MV-4-11 (cell line): ENCODE data around the gene PAH.
"Not testable (repeated sequence)": the region's sequence is repeated elsewhere in the genome, so short reads cannot be mapped to it uniquely, and the experiment has no call there.

ENCODE experiments used
- DNase-seq: peaks from one replicate; lab custom pipeline; 2025; lab: John Stamatoyannopoulos, UW

Gene PAH

DNA sequence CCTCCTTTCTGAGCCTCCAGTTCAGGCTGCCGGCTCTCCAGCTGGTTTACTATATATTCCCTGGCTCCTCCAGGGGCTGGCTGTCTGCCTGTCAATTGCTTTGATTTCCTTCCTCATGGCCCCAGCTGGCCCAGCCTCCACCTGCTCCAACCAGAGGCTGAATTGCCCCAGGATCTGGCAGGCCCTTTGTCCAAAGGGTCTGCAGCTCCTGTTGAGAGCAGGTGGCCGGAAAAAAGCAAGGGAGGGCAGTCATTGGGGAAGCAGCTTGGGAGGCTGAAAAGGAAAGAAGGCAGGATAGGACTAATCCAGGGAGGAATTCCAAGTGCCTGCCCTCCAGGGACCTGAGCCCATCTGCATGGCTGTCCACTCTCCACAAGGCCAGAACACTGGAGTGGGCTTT lies 25.3 kb downstream of the PAH start:
- no peak for DNase-seq

DNA sequence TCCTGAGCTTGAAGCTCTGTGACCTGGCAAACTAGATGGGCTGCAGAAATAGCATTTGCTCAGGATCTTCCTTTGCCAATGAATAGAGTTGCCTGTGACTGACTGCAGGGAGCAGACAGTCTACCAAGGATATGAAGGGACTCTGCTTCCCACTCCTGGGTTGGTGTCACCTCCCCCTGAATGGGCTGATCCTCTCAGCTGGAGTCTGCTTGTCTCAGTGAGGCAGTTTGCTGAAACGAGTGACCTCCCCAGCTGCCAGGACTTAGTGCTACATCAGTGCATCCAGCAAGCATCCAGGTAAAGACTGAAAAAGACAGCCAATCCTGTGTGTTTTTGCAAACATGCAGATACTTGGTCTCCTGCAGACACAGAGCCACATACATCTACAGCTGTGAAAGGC lies 28.5 kb downstream of the PAH start:
- no peak for DNase-seq

DNA sequence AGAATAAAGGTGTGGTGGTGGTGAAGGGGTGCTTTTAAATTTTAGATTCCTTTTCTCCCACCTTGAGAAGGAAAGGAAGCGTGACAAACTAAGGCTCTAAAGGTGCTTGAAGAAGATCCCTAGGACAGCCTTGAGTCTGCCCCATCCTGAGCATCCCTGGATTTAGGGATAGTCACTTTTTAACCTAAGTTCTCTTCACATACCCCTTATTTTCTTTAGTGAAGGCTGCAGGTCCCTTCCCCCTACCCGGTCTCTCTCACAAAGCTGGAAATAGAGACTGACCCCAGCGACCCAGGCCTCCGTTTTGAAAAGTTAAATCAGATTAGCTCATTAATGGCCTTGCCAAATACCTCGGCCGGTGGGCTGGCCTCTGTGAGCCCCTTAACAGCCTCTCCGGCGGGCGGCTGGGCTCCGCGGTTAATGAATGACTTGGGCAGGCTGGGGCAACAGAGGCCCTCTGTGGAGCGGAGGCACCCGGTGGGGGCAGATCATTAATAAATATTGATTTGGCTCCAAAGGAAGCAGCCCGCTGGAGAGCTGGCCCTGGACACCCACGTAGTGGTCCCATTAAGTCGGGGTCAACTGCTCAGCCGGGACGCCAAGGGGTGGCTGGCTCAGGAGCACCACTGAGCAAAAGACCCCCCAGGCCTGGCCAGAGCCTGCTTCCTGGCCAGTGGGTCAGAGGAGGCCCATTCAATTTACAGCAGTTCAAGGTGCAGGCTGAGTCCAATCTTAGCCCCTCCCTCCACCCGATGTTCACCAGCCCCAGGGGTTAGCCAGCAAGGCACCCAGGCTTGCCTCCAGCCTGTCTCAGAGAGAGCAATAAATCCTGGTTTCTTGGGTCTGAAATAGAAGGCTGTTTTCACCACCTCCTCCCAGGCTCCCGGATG lies 31.8 kb downstream of the PAH start:
- DNase-seq: no peak

DNA sequence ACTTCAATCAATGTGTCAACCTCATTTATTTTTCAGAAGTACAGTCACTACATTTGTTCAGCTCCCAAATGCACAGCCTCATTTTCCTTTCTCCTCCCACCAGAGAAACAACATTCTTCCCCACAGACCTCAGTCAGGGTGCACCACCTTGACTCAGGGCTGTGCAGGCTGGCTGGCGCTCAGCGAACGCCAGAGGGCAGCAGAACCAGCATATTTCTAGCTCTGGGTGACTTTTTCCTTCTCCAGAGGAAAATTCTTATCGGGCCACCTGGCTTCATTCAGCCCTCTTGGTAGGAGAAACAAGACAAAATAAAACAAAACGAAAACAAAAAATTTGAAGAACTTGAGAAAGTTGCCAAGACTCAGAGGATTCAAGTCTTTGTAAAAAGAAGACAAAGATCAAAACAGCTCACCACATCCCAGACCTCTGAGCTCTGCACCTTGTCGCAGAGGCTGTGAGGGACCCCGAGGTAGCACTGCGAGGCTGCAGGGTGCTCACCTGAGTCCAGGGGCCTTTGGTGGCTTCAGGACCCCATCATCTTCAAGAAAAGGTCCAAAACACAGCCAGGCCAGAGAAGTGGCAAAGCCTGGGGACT lies 33.7 kb downstream of the PAH start:
- DNase-seq: no peak

DNA sequence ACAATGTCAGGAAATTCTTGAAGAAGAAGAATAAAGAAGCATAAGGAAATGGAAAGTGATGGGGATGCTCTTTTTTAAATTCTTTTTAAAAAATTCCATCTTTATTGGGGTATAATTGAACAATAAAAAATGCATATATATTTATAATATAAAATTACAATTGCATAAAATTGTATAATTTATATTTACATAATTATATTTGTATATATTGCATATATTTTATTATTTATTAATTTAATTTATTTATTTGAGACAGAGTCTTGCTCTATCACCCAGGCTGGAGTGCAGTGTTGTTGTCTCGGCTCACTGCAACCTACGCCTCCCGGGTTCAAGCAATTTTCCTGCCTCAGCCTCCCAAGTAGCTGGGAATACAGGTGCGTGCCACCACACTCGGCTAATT lies 36.3 kb downstream of the PAH start:
- no peak for DNase-seq

DNA sequence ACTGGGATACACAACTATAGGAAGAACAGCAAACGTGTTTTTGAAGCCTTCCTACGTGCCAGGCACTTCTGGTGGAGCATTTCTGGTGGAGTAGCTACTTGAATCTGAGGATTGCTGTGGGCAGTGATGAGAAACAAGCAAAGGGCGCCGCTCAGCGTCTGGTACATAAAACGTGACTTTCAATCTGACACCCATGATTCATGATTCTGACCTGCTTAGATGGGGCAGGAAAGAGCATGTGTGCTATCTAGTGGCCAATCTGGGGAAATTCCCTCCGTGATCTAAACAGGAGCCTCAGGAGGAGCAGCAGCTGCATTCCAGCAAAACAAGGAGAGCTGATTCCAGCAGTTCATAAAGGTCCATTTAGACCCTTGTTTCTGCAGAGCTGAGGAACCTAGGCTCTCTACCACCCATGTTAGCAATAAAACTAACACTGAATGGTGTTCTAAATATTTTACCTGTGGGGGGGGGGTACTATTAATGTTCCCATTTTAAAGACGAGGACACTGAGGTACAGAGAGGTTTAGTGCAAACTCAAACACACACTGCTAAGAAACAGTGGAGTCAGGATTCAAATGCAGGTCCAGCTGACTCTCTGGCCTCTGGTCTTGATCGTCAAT lies 37.8 kb downstream of the PAH start:
- DNase-seq: peak; percentile 75

DNA sequence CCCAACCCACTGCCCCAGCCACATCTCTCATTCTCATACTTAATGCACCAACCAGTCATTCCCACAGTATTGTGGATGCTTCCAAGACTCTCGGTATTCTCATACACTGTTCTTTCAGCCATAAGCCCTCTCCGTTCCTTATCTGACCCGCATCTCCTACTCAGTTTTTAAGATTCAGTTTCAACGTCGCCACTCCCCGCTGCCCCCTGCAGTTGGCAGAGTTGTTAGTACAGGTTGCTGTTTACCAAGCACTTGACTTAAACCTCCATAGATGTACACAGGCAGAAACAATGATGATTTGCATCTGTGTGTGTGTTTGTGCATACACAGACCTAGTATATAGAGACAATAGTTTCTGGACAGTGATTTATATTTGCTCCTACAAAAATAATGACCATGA lies 40.2 kb downstream of the PAH start:
- DNase-seq: no peak

DNA sequence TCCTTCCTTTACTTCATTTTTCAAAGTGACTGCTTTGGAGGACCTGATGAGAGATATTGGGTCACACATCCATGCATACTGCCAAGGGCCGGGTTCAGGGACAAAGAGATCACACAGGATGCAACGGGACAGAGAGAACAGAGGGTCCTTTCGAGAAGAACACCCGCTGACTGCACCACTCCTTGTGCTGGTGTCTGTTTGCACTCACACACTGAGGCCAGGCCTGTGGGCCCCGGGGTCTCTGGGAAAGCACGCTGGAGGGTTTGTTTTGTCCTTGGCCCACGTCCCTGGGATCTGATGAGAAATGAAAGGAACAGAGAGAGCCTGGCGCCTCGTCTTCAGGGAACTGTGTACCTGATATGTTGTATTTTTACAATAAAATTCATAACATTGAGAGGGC lies 42.2 kb downstream of the PAH start:
- DNase-seq: no peak

DNA sequence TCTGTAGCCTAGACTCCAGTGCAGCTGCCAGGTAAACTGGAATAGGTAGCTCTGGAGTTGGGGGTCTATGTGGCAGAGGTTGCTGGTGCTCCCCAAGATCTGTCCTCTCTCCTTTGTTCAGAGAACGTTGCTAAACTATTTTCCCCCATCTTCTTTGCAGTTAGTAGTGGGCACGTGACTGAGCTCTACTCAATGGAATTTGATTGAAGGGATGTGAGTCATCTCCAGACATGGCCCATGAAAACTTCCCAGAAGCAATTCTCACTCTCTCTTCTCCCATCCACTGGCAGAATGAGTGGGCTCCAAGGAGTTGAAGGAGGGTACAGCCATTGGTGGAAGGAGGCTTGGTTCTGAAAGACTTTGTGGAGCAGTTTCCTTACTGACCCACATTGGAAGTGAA lies 44.0 kb downstream of the PAH start:
- DNase-seq: no peak

DNA sequence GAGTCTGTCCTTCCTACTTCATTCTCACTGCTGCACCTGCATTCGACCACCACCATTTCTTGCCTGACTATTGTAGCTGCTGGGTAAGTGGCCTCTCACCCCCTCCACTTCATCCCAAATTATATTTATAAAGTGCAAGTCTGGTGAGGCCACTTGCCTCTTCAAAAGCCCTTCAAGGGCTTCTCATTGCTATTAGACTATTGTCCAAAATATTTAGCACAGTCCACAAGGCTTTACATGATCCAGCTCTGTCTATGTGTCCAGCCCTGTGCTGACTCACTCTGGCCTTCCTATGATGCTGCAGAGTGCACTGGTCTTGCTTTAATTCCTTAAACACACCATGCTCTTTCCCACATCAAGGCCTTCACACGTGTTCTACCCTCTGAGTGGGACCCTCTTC lies 46.0 kb downstream of the PAH start:
- no peak for DNase-seq

DNA sequence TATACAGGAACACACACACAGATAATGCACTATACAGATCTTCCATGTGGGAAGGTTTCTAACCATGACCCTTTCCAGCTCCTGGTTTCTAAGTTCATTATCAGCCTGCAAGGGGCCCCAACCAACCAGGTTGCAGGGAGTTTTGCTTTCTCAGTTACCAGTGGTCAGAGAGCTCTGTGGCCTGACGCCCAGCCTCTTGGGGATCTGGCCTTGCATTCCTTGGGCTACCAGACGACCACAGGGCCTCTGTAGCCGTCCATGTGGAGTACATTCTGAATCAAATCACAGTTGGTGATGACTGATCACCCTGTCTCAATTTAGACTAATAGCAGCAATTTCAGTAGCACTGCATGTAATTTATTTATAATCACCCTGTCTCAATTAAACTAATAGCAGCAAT lies 47.5 kb downstream of the PAH start:
- no peak for DNase-seq

DNA sequence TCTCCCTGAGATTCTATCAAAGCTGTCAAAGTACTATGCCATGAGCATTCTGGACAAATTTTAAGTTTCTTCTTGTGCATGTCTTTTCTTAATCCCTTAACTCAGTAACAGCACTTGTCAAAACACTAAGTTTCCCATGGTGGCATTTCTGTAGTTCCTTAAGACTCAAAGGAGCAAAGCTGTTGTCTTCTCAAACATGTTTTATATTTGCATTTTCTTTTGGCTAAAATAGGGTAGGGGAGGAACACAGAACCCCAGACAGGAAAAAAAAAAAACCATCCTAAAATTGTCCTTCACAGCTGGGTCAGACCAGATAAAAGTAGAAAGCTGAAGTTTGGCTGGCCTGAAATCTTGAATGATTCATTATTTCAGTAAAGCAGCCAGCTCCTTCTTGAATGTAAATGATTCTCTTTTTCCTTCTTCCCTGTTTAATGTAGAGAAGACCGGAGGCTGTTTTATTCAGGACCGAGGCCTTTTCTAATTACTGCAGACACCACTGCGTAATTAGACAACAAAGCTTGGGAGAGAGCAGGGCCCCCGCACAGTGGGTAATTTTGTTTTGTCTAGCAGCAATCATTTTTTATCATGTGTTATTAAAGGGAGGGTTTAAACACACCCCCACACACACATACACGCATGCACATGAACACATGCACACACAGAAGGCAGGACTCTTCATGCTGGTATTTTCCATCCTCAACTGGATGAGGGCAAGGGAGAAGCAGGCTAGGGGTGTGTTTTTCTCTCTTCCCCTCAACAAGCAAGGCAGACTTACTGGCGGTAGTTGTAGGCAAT lies 51.0 kb downstream of the PAH start:
- no peak for DNase-seq

DNA sequence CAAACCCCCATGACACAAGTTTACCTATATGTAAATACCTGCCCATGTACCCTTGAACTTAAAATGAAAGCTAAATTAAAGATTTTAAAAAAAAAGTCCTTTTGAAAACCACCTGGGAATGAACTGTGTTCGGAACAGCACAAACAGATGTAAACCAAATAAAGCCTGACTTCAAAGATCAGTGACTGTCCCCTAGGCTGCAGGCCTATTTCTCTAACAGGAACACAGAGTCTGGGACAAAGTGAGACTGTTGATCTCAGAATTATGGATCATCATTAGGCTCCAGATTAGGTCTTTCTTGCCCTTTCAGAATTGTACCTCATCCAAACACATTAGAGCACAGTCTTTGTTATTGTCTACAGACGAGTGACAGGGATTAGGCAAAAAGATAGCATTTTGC lies 54.6 kb downstream of the PAH start:
- no peak for DNase-seq

DNA sequence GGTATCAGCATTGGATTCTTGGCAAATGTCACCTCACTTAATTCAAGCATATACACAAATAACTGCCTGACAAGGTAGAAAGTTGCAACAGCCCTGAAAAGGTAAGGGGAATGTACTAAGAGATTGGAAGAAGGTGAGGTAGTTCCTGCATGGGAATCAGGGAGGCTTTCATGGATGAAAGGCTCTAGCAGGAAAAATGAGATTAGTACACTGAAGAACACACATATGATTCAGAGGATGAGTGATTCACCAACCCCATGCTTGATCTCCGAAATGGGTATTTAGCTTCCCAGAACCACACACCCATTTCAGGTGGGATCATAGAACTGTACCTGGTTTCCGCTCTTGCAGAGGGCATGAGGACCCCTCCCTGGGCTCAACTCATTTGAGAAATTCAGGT lies 65.8 kb downstream of the PAH start:
- no peak for DNase-seq

DNA sequence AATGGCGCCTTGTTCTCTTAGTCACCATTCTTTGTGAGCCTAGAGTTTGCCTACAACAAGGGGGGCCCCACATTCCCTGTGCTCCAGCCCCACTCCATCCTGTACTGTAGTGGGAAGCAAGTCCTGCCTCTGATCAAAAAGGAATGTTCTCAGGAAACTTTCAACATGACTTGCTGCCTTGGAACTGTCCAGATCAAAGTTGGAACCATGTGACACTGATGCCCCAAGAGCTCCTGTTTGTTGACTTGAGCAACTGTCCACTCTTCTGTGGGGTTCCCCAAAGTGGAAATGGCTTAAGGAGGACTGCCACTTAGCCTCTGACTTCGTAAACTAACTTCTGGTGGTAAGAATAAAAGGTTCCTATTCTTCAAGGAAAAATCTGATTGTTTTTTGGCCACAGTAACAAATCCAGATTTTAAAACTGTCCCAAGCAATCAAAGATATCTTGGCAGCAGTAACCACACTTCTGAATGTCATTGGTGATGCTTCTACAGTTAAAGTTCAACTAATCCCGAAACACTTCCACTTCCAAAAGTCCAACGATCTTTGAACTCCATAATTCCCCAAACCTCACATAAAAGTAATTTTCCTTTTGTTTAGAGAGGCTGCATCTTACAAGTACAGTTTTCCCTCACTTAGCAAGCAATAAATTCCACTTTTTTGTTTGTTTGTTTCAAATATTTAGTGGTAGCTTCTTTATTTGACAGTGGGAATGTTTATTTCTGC lies 67.2 kb downstream of the PAH start:
- no peak for DNase-seq

DNA sequence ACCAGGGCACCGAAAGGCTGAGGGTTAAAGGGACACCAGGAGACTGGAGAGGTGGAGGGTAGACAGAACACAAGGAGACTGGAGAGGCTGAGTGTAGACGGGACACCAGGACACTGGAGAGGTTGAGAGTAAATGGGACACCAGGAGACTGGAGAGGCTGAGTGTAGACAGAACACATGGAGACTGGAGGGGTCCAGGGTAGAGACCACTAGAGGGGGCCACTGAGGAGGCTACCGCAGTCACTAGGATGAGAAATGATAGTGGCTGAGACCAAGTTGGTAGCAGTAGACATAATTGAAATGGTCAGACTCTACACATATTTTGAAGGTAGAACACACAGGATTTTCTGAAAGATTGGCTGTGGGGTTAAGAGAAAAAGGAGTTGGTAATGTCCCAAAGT lies 68.2 kb downstream of the PAH start:
- DNase-seq: no peak

DNA sequence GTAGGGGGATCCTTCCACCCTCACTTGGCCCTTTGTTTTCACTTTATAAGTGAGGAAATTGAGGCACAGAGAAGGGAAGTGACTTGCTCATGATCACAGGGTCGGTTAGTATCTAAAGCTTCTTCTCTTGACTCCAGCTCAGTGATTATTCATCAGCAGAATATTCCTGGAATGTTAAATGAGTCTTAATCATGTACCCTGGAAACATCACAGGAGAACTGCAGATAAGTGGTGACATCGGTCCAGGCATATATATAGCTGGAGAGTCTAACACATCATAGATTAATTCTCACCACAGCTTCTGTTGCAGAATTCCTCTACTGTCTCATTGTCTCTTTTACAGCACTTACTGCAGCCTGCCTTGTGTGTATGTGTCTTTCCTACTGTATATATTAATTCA lies 69.9 kb downstream of the PAH start:
- no peak for DNase-seq

DNA sequence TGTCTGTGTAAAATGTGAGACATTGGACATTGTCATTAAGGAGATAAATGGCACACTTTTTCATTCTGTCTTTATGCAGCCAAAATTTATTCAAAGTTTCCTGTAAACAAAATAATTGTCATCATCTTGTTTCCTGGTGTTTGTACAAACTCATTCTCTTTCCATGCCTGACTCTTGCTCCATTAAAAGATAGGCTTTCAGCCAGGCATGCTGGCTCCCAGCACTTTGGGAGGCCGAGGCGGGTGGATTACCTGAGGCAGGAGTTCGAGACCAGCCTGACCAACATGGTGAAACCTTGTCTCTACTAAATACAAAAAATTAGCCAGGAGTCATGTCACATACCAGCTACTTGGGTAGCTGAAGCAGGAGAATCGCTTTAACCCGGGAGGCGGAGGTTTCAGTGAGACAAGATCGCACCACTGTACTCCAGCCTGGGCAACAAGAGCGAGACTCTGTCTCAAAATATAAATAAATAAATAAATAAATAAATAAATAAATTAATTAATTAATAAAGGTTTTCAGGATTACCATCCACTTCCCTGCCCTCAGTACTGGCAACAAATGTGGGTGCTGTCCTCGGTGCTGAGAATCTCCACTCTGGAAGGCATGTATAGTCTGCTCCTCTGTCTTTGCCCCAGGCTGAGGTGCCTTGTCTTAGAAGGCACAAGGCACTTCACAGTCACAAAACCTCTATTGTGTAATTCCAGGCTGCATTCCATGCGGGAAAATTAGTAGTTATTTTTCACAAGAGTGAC lies 83.2 kb downstream of the PAH start:
- DNase-seq: no peak

DNA sequence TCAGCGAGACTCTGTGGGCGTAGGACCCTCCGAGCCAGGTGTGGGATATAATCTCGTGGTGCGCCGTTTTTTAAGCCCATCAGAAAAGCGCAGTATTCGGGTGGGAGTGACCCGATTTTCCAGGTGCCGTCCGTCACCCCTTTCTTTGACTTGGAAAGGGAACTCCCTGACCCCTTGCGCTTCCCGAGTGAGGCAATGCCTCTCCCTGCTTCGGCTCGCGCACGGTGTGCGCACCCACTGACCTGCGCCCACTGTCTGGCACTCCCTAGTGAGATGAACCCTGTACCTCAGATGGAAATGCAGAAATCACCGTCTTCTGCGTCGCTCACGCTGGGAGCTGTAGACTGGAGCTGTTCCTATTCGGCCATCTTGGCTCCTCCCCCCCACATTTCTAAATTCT lies 84.2 kb downstream of the PAH start:
- not testable (repeated sequence) for DNase-seq

DNA sequence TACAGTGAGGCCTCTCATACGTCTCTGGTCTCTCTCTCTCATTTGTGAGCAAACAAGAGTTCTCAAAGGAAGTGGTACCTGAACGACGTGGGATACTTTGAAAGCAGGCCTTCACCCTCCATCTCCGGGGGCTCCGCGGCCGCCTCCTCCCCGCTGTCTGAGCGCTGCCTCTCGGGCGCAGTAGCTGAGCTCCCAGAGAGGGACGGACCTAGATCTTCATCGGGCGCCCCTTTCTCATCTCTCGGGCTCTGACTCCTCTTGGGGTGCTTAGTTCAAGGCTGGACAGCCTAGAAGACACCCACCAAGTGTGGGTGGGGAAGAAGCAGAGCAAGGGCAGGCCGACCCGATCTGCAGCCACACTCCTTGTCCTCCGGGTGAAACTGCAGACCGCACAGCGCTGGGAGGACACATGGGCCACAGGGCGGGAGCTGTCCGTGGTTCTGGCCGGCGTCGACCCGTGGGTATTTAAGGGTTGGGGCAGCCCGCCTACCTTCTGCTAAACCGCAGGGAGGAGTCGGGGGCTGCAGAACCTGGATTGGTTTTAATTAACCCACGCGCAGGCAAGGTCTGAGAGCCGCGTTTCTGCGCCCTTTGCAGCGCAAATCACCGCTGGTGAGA lies 92.7 kb downstream of the PAH start:
- DNase-seq: no peak

DNA sequence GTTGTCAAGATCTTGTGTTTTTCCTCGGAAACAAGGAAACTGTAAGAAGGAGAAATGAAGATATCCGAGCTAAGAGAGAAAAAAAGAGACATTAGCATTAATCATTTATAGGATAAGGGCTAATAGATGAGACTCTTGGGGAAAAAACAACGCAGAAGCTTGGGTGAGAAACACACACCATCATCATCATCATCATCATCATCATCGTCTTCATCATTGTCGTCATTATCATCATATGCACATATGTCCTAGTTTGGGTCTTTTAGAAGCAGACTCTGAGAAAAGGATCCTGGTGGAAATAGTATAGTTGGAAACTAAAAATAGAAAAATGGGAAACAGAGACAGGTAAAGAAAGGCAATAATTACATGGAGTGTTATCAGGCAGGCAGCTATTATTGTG lies 95.9 kb downstream of the PAH start:
- DNase-seq: no peak
